HTERT RPE-1 (cell line): ENCODE results near the gene USP49.
"Not testable (repeated sequence)": the region's sequence is repeated elsewhere in the genome, so short reads cannot be mapped to it uniquely, and the experiment has no call there.

Source experiments
- in situ Hi-C: fragments of 300-500 bp; cut with MboI; formaldehyde crosslinking; loops from 4 replicates; pipeline ENCODE4 v1.14.3; 2020; ENCODE audit warnings: low sequenced_read_pairs

The USP49 gene

DNA sequence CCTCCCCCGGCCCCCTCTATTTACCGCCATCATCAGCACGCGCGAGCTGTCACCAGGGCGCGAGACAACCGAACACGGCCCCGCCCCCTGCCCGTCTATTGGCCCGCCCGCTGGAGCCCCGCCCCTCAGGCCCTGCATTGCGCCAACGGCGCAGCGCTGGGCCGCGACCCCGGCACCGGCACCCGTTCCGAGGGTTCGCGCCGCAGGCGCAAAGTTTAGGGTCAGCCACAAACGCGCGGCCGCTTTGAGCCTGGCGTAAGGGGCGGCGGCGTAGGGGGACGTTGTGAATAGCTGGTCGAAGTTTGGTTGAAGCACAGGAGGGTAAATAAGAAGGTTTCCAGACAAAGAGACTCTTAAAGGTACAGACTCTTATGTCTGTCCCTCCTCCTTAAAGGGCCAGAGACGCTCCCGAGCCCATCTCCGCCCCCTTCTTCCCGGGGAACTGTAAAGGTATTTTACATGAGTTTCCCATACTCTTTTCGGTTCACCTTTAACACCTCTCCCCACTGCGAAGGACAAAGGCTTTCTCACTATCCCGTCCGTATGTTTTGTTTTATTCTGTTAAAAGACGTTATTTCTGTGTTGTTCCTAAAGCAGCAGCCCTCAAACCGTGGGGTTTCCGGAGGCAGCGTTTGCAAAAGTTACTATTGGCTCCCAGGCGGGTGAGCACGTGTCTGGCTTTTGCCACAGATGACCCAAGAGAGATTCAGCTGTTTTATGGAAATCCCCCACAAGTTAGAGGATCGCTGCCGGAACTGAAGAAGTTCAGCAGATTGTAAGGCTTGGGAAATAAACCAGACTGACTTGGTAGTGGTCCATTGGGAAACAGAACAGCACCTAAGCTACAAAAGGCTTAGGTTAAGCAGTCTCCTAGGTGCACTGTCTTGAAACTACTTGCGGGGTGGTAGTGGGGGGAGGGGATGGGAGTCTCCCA is at the start of gene USP49:
USP49 (minus strand) TSS at position 76 of the 934 bp plus-strand sequence. CDS start 88,392 bp downstream, outside the sequence.
- in situ Hi-C loops: no loop called here

DNA sequence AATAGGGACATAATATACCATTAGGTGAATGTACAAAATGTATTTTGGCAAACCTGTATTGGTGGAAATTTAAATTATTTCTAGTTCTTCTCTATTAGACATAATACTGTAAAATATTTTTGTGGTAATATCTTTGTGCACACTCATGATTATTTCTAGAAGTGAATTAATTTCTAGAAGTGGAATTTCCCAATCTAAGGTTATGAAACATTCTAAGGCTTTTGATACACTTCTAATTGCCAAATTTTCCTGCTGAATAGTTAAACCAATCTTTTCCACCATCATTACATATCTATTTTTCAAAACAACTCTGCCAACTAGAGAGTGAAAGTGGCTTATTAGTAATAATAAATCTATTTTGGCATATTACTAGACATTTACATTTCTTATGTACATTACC is 48.3 kb upstream of the USP49 start:
- in situ Hi-C loops: no loop called here

DNA sequence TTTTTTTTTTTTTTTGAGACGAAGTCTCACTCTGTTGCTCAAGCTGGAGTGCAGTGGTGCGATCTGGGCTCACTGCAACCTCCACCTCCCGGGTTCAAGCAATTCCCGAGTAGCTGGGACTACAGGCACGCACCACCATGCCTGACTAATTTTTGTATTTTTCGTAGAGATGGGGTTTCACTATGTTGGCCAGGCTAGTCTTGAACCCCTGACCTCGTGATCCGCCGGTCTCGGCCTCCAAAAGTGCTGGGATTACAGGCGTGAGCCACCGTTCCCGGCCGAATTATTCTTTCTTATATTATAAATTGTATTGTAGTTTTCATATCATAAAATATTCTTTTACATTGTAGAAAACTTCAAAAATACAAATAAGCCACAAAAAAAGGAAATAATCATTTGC is 47.7 kb upstream of the USP49 start:
- in situ Hi-C loops: not testable (repeated sequence)

DNA sequence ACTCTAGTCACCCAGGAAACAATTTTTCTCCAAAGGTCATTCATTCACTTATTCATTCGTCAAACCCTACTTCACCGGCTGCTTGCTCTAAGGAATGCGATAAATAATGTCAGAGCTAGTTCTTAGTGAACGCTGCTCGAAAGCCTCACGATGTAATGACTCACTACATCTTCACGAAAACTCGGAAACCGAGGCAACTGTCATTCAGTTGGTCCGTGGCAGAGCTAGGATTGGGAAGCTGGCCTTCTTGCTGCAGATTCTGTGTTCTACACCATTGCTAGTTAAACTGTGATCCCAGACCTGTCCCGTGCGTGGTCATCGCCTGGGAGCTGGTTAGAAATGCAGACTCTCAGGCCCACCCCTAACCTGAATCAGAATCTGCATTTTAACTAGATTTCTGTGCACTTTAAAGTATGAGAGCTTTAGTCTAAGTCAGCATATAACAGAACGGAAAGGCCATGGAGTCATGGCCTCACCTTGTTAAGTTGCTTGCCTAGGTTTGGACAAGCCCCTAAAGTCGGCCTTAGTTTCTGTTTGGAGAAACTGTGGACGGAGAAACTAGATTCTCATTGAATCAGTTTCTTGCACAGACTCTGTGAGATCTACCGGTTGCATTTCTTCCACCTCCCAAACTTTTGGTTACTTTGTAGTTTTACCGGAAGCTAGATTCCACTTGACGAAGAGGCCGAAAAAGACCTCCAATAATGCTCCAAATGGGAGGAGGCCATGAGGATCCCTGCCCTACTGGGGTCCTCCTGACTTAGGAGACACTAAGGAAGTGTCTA is 47.1 kb upstream of the USP49 start:
- in situ Hi-C loops: no loop called here

DNA sequence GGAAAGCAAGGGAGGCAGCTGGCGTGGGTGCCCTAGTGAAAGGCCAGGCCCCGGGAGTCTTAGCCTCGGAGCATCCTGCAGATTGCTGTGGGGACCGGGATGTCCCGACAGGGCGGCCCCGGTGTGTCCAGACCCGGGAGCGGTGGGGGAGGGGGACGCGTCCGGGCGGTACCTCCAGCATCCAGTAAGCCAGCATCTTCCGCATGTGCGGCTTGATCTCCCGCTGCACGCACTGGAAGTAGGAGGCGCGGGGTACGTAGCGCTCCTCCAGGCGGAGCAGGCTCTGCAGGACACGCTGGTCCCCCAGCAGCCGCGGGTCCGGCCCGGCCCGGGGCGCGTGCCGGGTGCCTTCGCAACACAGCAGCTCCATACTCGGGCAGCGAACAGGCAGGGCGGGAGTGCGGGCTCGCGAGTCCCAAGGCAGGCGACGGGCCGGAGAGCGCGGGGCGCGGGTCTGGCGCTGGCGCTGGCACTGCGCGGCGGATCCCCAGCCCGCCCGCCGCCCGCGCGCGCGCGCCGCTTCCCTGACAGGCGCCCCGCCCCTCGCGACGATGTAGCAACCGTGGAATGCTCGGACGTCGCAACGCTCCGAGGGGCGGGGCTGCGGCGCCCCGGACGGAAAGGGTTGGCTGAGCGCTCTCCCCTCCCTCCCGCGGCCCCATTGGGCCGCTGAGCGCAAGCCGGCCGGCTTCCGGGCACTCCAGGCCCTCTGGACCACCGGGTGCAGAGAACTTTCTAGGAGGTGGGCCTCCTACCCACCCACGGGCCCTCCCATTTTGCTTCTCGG is 46.3 kb upstream of the USP49 start, which contains the start of gene CCND3:
CCND3 (minus strand) TSS at position 529 of the 787 bp plus-strand sequence; CDS start at position 370, 159 bp downstream.
- in situ Hi-C loops: no loop called here

DNA sequence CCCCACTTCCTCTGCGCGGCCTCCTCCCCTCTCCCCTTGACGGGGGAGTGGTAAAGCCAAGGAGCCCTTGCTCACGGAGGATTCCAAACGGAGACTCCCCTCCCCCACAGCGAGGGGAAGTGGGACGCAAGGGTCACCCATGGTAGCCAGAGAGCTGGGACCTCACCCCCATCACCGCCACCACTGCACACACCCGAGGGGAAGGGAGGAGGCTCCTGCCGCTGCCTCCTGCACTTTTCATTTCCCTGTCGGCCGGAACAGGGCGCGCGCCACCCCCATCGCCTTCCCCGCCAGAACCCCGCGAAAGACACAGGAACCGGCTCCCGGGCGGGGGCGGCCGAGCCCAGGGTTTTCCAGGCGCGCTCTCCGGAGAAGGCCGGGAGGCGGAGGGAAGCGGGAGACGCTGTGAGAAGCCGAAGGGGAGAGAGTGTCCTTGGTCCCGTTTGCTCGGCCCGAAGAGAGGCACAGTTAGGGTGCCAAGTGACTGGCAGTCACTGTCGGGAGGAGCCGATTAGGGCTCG is 45.6 kb upstream of the USP49 start:
- in situ Hi-C loops: no loop called here

DNA sequence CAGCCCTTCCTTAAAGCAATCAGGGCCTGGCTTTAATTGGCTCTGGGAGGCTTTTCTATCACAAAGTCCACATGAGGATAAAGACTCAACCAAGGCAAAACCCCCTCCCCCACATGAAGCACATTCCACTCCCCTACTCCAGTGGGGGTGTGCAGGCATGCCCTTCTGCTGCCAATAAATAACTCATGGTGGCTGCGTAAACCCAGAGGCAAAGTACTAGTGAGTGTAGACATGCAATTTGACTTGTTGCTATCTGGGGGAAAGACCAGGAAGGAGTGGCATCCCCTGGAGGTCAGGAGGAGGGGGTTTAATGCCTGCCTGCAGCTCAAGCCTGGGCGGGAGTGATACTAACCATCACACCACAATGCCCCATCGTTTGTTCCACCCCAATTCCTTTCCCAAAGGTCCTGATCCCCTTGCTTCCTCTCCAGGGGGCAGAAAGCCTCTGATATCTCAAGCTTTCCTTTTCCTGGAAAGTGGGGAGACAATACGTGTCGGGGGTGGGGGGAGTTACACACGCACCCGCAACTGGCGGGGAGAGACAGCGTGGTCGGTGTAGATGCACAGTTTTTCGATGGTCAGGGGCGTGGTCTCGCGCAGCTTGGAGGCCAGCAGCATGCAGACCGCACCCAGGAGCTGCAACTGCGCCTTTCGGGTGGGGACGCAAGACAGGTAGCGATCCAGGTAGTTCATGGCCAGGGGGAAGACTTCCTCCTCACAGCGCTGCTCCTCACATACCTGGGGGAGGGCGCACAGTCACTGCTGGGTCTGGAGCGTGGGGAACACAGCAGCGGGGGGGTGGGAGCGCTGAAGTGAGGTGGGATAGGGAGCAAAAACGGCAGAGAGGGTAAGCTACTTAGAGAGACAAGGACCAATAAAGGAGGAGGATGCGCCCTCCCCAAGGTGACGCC is 44.9 kb upstream of the USP49 start:
- in situ Hi-C loops: no loop called here

DNA sequence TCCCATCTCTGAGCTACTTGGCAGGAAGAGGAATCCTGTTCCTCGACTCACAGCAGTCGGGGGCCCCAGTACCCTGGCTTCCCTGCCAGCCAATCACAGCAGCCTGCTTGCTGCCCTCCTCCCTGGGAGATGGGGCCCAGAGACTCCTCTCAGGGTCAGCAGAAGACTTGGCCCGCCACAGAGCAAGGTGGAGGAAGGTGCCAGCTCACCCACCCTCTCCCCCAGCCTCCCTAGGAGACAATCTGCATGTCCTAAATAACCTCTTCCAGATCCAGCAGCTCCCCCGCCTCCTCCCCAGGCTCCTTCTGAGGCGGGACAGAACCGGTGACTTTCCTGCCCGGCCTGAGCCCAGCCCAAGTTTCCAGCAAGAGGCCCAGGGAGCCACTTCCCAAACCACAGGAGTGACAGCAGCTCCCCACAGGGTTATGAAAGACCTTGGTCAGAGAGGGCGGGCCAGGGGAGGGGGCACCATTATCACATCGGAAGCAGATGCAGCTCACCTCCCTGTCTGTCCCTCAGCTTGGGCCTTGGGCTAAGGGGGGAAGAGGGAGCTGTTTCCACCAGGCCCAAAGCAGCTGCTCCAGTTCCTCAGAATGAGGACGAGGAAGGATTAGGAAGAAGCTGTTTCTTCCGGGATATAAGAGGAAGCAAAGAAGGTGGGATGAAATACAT is 44.1 kb upstream of the USP49 start:
- in situ Hi-C loops: no loop called here

DNA sequence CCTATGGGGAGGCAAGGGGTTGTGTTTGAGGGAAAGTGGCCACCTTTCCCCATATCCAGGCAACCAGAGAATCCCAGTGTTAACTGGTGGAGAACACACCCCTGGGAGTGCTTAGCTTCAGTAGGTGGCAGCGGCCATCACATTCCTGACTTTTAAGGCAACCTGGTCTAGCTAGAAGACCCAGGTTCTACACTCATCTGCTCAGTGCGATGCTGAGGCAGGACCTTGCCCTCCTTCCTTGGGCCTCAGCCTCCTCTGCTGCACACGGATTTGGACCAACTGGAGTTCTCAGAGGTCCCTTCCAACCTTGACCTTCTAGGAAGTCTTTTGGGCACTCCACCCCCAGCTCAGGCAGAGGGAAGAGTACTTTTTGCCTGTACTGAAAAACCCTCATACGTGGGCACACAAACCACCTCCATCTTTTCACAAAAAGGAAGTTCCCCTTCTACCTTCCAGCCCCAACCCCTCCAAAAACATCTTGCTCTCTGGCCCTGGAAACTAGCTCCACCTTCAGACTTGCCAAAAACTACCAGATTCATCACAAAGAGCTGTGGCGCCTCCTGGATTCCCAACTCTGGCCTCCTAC is 43.5 kb upstream of the USP49 start:
- in situ Hi-C loops: no loop called here

DNA sequence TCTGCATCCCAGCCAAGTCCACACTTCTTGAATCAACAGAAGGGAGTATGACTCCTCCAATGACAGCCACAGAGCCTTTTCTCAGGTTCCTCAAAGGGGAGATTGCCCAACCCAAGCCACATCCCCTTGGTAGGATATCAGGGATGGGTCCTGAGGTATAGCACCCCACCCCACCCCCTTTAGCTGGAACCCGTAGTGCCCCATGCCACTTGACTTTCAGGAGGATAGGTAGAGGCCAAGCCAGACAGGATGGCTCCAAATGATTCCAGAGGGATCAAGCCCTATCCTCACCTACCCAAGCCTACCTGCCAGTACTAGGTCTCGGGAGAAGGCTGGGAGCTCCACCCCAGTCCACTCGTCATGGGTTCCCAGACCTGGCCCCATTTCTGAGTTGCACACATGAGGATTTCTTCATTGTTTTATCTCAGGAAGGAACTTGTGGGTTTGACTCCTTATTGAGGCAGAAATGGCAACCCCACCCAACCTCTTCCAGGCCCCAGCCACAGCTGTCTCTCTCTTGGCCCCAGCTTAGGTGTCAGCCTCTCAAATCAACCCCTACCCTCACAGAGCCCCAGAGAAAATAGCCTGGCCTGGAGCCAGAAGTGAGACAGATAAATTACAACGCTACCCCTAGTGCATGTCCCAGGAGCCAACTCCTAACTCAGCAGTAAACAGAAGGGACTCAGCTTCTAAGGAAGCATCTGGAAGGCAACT is 42.8 kb upstream of the USP49 start:
- in situ Hi-C loops: no loop called here

DNA sequence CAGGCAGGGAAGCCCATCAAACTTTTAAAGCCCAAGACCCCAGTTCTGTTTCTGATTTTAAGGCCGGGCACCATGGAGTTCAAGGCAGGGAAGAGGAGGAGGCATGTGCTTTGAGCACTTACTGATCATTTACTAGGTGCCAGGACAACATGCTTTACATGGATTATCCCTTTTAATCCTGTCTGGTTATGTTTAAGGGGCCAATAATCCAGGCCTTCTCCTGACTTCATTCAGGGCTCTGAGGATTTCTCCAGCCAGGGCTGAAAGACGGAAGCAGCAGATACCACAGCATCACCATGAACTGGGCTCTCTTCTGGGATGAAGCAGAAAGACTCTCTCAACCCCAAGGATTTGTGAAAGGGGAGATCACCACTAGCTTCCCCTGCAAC is 42.3 kb upstream of the USP49 start:
- in situ Hi-C loops: no loop called here

DNA sequence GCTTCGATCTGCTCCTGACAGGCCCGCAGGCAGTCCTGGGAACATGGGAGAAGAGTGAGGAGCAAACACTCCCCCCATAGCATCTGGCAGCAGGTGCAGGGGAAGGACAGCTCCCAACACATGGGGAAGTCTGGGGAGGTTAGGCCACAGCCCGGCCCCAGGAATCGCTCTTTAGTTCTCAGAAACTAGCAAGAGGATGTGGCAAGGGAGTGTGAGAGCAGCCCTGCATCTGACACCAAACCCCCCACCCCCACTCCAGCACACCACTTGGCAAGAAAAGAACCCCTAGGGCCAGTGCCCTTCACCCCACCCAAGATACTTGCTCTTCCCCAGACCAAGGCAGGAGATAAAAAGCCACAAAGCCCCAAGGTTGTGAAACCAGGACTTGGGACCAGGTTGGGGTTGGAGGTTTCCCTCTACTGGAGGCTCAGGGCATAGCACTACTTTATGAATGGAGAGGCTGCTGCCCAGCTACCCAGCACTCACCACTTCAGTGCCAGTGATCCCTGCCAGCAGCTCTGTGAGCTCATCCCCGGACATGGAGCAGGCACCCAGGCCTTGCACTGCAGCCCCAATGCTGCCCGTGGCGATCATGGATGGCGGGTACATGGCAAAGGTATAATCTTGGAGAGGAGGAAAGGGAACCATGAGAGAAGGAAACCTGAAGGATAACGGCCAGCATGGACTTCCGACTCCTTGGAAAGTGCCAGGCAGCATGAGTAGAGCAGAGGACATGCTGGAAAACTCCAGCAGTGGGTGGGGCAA is 41.1 kb upstream of the USP49 start:
- in situ Hi-C loops: no loop called here

DNA sequence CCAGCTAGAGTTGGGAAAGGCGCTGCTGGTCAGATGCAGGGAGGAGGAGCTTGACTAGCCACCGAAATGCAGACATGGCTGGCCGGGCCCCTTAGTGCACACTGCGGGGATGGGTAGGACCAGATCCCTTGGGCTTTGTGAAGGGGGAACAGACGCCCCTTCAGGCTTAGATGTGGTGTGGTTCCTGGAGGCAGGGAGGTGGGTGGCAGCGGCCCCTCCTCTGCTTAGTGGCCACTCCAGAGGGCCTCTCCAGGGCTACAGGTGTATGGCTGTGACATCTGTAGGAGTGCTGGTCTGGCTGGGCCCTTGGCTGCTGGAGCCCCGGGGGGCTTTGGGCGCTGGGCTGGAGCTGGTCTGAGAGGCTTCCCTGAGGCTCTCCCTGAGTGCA is 40.5 kb upstream of the USP49 start:
- in situ Hi-C loops: no loop called here

DNA sequence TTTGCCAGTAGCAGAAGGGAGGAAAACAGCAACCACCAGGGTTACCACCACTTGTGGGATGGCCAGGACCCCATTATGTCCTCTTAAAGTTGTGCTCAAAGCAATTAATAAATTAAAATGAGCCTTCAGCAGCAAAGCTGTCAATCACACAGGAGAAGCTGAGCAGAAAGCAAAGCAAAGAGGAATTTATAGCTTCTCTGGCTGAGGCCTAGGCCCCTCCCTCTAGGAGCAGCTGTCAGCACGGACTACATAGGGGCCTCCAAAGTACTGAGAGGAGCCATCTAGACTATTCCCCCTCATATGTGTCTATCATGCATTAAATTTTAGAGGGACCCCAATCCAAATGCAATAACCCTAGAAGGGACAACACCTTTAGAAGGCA is 40.0 kb upstream of the USP49 start:
- in situ Hi-C loops: no loop called here

DNA sequence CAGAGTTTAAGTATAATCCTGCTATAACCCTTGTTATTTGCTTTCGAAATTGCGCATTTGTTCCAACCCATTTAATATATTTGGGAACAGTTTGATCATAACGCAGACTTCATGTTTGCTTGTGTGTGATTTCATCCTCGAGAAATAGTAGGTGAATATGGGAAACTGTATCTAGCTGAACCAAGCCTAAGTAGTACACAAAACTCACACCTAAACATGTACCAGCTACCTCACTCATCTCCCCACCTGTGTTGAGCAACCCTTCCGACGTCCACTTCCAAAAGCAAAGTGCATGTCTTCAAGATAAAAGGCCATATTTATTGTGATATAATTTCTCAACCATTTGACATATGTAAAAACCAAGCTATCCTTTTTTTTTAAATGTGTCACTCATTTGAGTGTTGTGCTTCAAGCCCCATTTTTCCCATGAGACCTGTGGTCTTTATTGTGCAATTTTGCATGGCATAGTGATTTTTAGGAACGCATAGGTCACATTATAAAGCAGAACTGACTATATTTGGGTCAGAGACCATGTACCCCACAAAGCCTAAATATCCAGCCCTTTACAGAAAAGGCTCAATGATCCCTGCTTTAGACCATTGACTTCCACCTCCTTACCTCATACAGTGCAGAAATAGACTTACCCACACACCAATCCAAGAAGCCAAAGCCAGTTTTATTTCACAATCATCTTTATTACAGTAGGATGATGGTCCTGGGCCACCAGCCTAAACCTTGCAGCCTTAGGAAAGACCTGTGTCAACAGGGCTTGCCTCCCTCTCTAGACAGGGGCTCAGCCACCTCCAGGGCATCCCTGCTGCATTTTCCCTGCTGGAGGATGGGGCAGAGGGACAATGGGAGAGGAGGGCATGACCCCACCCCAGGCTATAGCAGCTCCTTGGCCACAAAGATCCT is 39.4 kb upstream of the USP49 start:
- in situ Hi-C loops: no loop called here

DNA sequence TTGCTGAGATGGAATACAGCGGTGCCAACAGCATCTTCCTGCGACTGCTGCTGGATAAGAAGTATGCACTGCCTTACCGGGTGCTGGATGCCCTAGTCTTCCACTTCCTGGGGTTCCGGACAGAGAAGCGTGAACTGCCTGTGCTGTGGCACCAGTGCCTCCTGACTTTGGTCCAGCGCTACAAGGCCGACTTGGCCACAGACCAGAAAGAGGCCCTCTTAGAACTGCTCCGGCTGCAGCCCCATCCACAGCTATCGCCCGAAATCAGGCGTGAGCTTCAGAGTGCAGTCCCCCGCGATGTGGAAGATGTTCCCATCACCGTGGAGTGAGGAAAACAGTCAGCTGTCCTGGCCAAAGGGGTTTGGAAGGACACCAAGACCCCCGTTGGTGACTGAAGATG is 37.2 kb upstream of the USP49 start:
- in situ Hi-C loops: no loop called here

DNA sequence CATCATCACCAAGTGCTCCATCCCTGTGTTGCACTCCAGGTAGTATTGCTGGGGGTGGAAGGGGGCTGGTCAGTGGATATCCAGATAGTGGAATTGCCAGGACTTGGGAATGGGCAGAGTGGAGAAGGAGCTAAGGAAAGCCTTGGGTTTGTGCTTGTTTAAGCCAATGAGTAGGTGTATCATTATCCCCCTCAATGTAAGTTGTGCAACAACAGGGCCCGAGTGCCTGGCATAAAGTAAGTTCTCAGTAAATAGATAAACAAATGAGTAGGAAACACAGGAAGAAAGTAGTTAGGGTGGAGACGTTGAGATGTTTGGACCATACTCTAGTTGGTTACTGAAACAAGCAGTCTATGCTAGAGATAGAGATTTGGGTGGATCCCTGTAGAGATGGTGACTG is 36.6 kb upstream of the USP49 start:
- in situ Hi-C loops: no loop called here
